Muscle of back (tissue), 11 donors: ENCODE measurements around the gene STK32A. TPM values are rescaled to one million over a fixed set of nuclear protein-coding genes. Genes with fewer than 3 reads are reported as not detected.

Source experiments
- DNase-seq, 3 donors: peaks; one replicate each; pipeline versions ENCODE4 v3.0.0 to v3.0.0-alpha.2; 2013
- polyA plus RNA-seq, 10 donors: library from polyadenylated mRNA; unstranded; fragments of 120-200 nt; gene quantifications; one replicate each; pipeline ENCODE4 v1.2.1, GENCODE V29; 2013; ENCODE audit not compliant: insufficient read length in 10 of 10

The STK32A gene
- polyA plus RNA-seq, 10 donors, result 0.34 to 1.7 (median 0.67) TPM

GRCh38 chr5:147417135-147417813 lies 182.4 kb downstream of the STK32A start:
- peak in 2 of 3 donors; percentile 58 to 82 for DNase-seq

- DNase-seq, result no peak
These were observed 183.8 kb downstream of the STK32A start for GRCh38 chr5:147418613-147419012.

GRCh38 chr5:147426640-147427327 lies 192.0 kb downstream of the STK32A start:
- DNase-seq, result no peak

GRCh38 chr5:147427521-147428401 lies 192.9 kb downstream of the STK32A start:
- no peak for DNase-seq

- DNase-seq, result peak in 1 of 3 donors; percentile 57
These were observed 195.8 kb downstream of the STK32A start for GRCh38 chr5:147430628-147431027.

- DNase-seq, result no peak
These were observed 196.8 kb downstream of the STK32A start for GRCh38 chr5:147431586-147431985.

GRCh38 chr5:147432323-147432722 lies 197.5 kb downstream of the STK32A start:
- DNase-seq, result no peak

- DNase-seq, result no peak
These were observed 199.2 kb downstream of the STK32A start for GRCh38 chr5:147434049-147434448.

GRCh38 chr5:147436596-147436995 lies 201.8 kb downstream of the STK32A start:
- no peak for DNase-seq

GRCh38 chr5:147437161-147437596 lies 202.4 kb downstream of the STK32A start:
- DNase-seq, result no peak
